Measurements from ENCODE around the gene EPX. TPM values are rescaled to one million over a fixed set of nuclear protein-coding genes. Genes with fewer than 3 reads are reported as not detected.
A peak's percentile ranks its signal among the peaks of the same experiment; 100 is the strongest.

EPX gene
- total RNA-seq, 1 experiment from 2014 or later = 0.08 TPM

- no peak for DNase-seq (ENCODE audit: low spot score)
Measured at GRCh38 chr17:58227733-58228132, 35.2 kb downstream of the EPX start.

- no peak for DNase-seq (ENCODE audit: low spot score)
Measured at GRCh38 chr17:58228679-58229078, 36.2 kb downstream of the EPX start.

GRCh38 chr17:58229384-58229783 is 36.9 kb downstream of the EPX start:
- DNase-seq (ENCODE audit: low spot score) = no peak

- DNase-seq (ENCODE audit: low spot score) = no peak
Measured at GRCh38 chr17:58229881-58230280, 37.4 kb downstream of the EPX start.

GRCh38 chr17:58231641-58232040 is 39.1 kb downstream of the EPX start:
- no peak for DNase-seq (ENCODE audit: low spot score)

GRCh38 chr17:58232707-58233156 is 40.2 kb downstream of the EPX start:
- peak; percentile 42 for DNase-seq (ENCODE audit: low spot score)

- no peak for DNase-seq (ENCODE audit: low spot score)
Measured at GRCh38 chr17:58233543-58233942, 41.0 kb downstream of the EPX start.

GRCh38 chr17:58234512-58234911 is 42.0 kb downstream of the EPX start:
- no peak for DNase-seq (ENCODE audit: low spot score)

GRCh38 chr17:58235821-58236220 is 43.3 kb downstream of the EPX start:
- no peak for DNase-seq (ENCODE audit: low spot score)

GRCh38 chr17:58236394-58236793 is 43.9 kb downstream of the EPX start:
- DNase-seq (ENCODE audit: low spot score) = no peak

GRCh38 chr17:58238147-58238634 is 45.7 kb downstream of the EPX start, which contains the start of gene LPO:
Gene LPO (plus strand): TSS chr17:58238584. CDS start chr17:58242980, 4,396 bp downstream.
- DNase-seq (ENCODE audit: low spot score) = no peak

GRCh38 chr17:58239987-58240386 is 47.5 kb downstream of the EPX start:
- DNase-seq (ENCODE audit: low spot score) = no peak

GRCh38 chr17:58242171-58242784 is 49.8 kb downstream of the EPX start:
- DNase-seq (ENCODE audit: low spot score) = no peak

GRCh38 chr17:58244963-58245362 is 52.4 kb downstream of the EPX start:
- DNase-seq (ENCODE audit: low spot score) = no peak

- no peak for DNase-seq (ENCODE audit: low spot score)
Measured at GRCh38 chr17:58245428-58246103, 53.0 kb downstream of the EPX start.

GRCh38 chr17:58246104-58246740 is 53.7 kb downstream of the EPX start:
- no peak for DNase-seq (ENCODE audit: low spot score)

GRCh38 chr17:58246781-58247180 is 54.3 kb downstream of the EPX start:
- no peak for DNase-seq (ENCODE audit: low spot score)

GRCh38 chr17:58247511-58248363 is 55.2 kb downstream of the EPX start:
- no peak for DNase-seq (ENCODE audit: low spot score)

GRCh38 chr17:58248955-58249269 is 56.4 kb downstream of the EPX start:
- DNase-seq (ENCODE audit: low spot score) = no peak

- DNase-seq (ENCODE audit: low spot score) = no peak
Measured at GRCh38 chr17:58249270-58250133, 57.0 kb downstream of the EPX start.

Measured in H4 (cell line).